Spinal cord (tissue), 10 donors: Measurements from ENCODE around the gene WASF2. TPM values are rescaled to one million over a fixed set of nuclear protein-coding genes. Genes with fewer than 3 reads are reported as not detected.

ENCODE experiments used
- DNase-seq, 6 donors: peaks; one replicate each; pipeline versions ENCODE4 v3.0.0 to v3.0.0-alpha.2; 2013 to 2015; ENCODE audit warnings: low spot score in 6 of 6, low read depth in 4 of 6
- H3K27ac ChIP-seq: one replicate; pipeline ENCODE4 v1.5.1; 2013; ENCODE audit warnings: low read depth, low read length, control low read depth
- H3K27me3 ChIP-seq: one replicate; pipeline ENCODE4 v1.6.1; 2013; ENCODE audit warnings: low read length; ENCODE audit not compliant: control insufficient read depth, insufficient read depth
- H3K36me3 ChIP-seq: one replicate; pipeline ENCODE4 v1.6.1; 2013; ENCODE audit warnings: low read length; ENCODE audit not compliant: control insufficient read depth, insufficient read depth
- H3K4me1 ChIP-seq: one replicate; pipeline ENCODE4 v1.6.1; 2013; ENCODE audit warnings: low read length; ENCODE audit not compliant: control insufficient read depth, insufficient read depth
- H3K4me3 ChIP-seq: one replicate; pipeline ENCODE4 v1.5.1; 2013; ENCODE audit warnings: low read depth, low read length, control low read depth
- H3K9me3 ChIP-seq: one replicate; pipeline ENCODE4 v1.6.1; 2013; ENCODE audit warnings: low read length; ENCODE audit not compliant: control insufficient read depth, insufficient read depth
- WGBS: methylation state at CpG from one replicate; pipeline ENCODE4 v1.1.5; 2013; ENCODE audit warnings: missing lambda C conversion rate; ENCODE audit not compliant: insufficient coverage; 5-methylcytosine and 5-hydroxymethylcytosine counted together
- polyA plus RNA-seq, 2 donors: library from polyadenylated mRNA; unstranded; fragments of 120-200 nt; gene quantifications; one replicate each; pipeline ENCODE4 v1.2.1, GENCODE V29; 2013; ENCODE audit not compliant: insufficient read length in 2 of 2
- total RNA-seq, 2 donors: library from RNA; depleted of rRNA in 1 of 2; stranded (reverse); fragments of 120-200 nt in 1 of 2; fragments of >200 nt in 1 of 2; gene quantifications; one replicate each; pipeline versions ENCODE4 v1.2.3 to v1.2.4, GENCODE V29; 2013 to 2014
- donor health status: healthy.

The WASF2 gene
- total and polyA plus RNA-seq, 4 donors = 24.3 to 76.3 (median 54.3) TPM

GRCh38 chr1:27499142-27499541, 9.2 kb upstream of the WASF2 start:
- H3K36me3 ChIP-seq = no peaks in the 10 kb centered on the region
- no peaks in the 10 kb centered on the region for H3K27me3 ChIP-seq
- H3K4me3 ChIP-seq = no peak overlapping the region
- no peak overlapping the region for H3K27ac ChIP-seq
- no peaks in the 10 kb centered on the region for H3K9me3 ChIP-seq
- WGBS = 100% methylated on average over 1 of the region's 2 CpGs
- H3K4me1 ChIP-seq = peaks cover 20% of the 10 kb centered on the region
- DNase-seq = no peak

- no peaks in the 10 kb centered on the region for H3K9me3 ChIP-seq
- no peaks in the 10 kb centered on the region for H3K36me3 ChIP-seq
- peak overlapping the region; percentile 75 for H3K27ac ChIP-seq
- WGBS = 8% methylated on average over 2 of the region's 8 CpGs
- peak in 2 of 6 donors; percentile 63 to 85 for DNase-seq
- H3K4me3 ChIP-seq = peak overlapping the region; percentile 9
- H3K4me1 ChIP-seq = peaks cover 28% of the 10 kb centered on the region
- H3K27me3 ChIP-seq = no peaks in the 10 kb centered on the region
Observed at GRCh38 chr1:27496604-27497155, 6.7 kb upstream of the WASF2 start.

GRCh38 chr1:27492796-27493195, 2.8 kb upstream of the WASF2 start:
- Histone ChIP-seq H3K27ac (peak overlapping the region; percentile 89), H3K4me3 (no peak overlapping the region), H3K36me3 (no peaks in the 10 kb centered on the region), H3K27me3 (no peaks in the 10 kb centered on the region), H3K9me3 (no peaks in the 10 kb centered on the region), H3K4me1 (peaks cover 37% of the 10 kb centered on the region)
- no CpG with 5 or more reads among the region's 3 CpGs for WGBS
- DNase-seq = no peak

- Histone ChIP-seq H3K4me1 (peaks cover 35% of the 10 kb centered on the region), H3K4me3 (no peak overlapping the region), H3K27me3 (no peaks in the 10 kb centered on the region), H3K27ac (peak overlapping the region; percentile 89), H3K9me3 (no peaks in the 10 kb centered on the region), H3K36me3 (no peaks in the 10 kb centered on the region)
- DNase-seq = peak in 3 of 6 donors; percentile 61 to 92 (median 69)
- WGBS = 29% methylated on average over 5 of the region's 9 CpGs
Observed at GRCh38 chr1:27491748-27492700, 2.1 kb upstream of the WASF2 start.

- DNase-seq = peak in 3 of 6 donors; percentile 24 to 70 (median 43)
- no peaks in the 10 kb centered on the region for H3K36me3 ChIP-seq
- H3K27ac ChIP-seq = peak overlapping the region; percentile 89
- H3K27me3 ChIP-seq = no peaks in the 10 kb centered on the region
- H3K9me3 ChIP-seq = no peaks in the 10 kb centered on the region
- whole genome bisulfite sequencing = 0% methylated on average over 26 of the region's 26 CpGs
- H3K4me3 ChIP-seq = peak overlapping the region; percentile 96
- H3K4me1 ChIP-seq = peaks cover 32% of the 10 kb centered on the region
Observed at GRCh38 chr1:27489501-27489972, 430 bp downstream of the WASF2 start.

GRCh38 chr1:27487966-27488884, 1.7 kb downstream of the WASF2 start:
- Histone ChIP-seq H3K36me3 (no peaks in the 10 kb centered on the region), H3K4me1 (peaks cover 35% of the 10 kb centered on the region), H3K27ac (peak overlapping the region; percentile 89), H3K9me3 (no peaks in the 10 kb centered on the region), H3K4me3 (peak overlapping the region; percentile 96), H3K27me3 (no peaks in the 10 kb centered on the region)
- WGBS = 3% methylated on average over 3 of the region's 6 CpGs
- DNase-seq = peak in 2 of 6 donors; percentile 9 to 41

- no peak overlapping the region for H3K4me3 ChIP-seq
- H3K9me3 ChIP-seq = no peaks in the 10 kb centered on the region
- H3K36me3 ChIP-seq = no peaks in the 10 kb centered on the region
- no CpG with 5 or more reads among the region's 1 CpG for WGBS
- DNase-seq = no peak
- H3K27me3 ChIP-seq = no peaks in the 10 kb centered on the region
- peaks cover 15% of the 10 kb centered on the region for H3K4me1 ChIP-seq
- H3K27ac ChIP-seq = no peak overlapping the region
Observed at GRCh38 chr1:27485363-27485762, 4.6 kb downstream of the WASF2 start.

- no peak overlapping the region for H3K4me3 ChIP-seq
- H3K36me3 ChIP-seq = no peaks in the 10 kb centered on the region
- no peak for DNase-seq
- WGBS = 100% methylated on average over 1 of the region's 2 CpGs
- no peaks in the 10 kb centered on the region for H3K9me3 ChIP-seq
- no peaks in the 10 kb centered on the region for H3K27me3 ChIP-seq
- H3K27ac ChIP-seq = no peak overlapping the region
- H3K4me1 ChIP-seq = peaks cover 14% of the 10 kb centered on the region
Observed at GRCh38 chr1:27483659-27484058, 6.3 kb downstream of the WASF2 start.

- H3K4me1 ChIP-seq = peaks cover 14% of the 10 kb centered on the region
- H3K4me3 ChIP-seq = no peak overlapping the region
- no CpG with 5 or more reads among the region's 2 CpGs for WGBS
- no peak overlapping the region for H3K27ac ChIP-seq
- no peaks in the 10 kb centered on the region for H3K36me3 ChIP-seq
- H3K27me3 ChIP-seq = no peaks in the 10 kb centered on the region
- no peak for DNase-seq
- no peaks in the 10 kb centered on the region for H3K9me3 ChIP-seq
Observed at GRCh38 chr1:27481994-27482620, 7.9 kb downstream of the WASF2 start.
